Panc1 (cell line): Measurements from ENCODE around the gene GNPTG. TPM values are rescaled to one million over a fixed set of nuclear protein-coding genes. Genes with fewer than 3 reads are reported as not detected.

Experiments
- ATAC-seq: fragments of 200-7000 bp; cut with Tn5 transposase; 2 replicates; pipeline ENCODE4 v1.9.1; 2020; ENCODE audit warnings: mild to moderate bottlenecking, moderate library complexity
- BruUV-seq: library from RNA; stranded (reverse); fragments of 400-500 nt; replicated peaks from 2 replicates; lab custom pipeline; 2021; lab: Mats Ljungman, UMichigan
- CTCF ChIA-PET: fragments of 300-600 bp; sonication (Branson Sonifier 250); formaldehyde crosslinking; loops from one replicate; lab custom pipeline; 2022; ENCODE audit warnings: antibody characterized with exemption; lab: Charles Lee
- POLR2A ChIA-PET: fragments of 300-600 bp; sonication (Branson Sonifier 250); formaldehyde crosslinking; loops from one replicate; lab custom pipeline; 2022; ENCODE audit warnings: antibody characterized with exemption; lab: Charles Lee
- DNase-seq: peaks from one replicate; pipeline ENCODE4 v3.0.0-alpha.2; 2010; ENCODE audit warnings: low read depth, low spot score
- H3K27ac ChIP-seq: 2 replicates; pipeline ENCODE4 v1.5.1; 2011; ENCODE audit warnings: mild to moderate bottlenecking, low read length, inconsistent platforms
- H3K27me3 ChIP-seq: fragments of 200-500 bp; sonication (Bioruptor generic); 2 replicates; pipeline ENCODE4 v1.6.0; 2014; ENCODE audit warnings: low read length, inconsistent platforms; ENCODE audit not compliant: control insufficient read depth, insufficient read depth
- H3K36me3 ChIP-seq: fragments of 200-500 bp; sonication (Bioruptor generic); 2 replicates; pipeline ENCODE4 v1.5.1; 2014; ENCODE audit warnings: inconsistent platforms, mild to moderate bottlenecking, low read length, moderate library complexity; ENCODE audit not compliant: control insufficient read depth, insufficient read depth
- H3K4me1 ChIP-seq: 2 replicates; pipeline ENCODE4 v1.5.1; 2011; ENCODE audit warnings: inconsistent platforms, mild to moderate bottlenecking, low read length, moderate library complexity; ENCODE audit not compliant: control insufficient read depth, insufficient read depth
- H3K4me3 ChIP-seq, 2 experiments: 2 replicates each; pipeline ENCODE4 v1.5.1; 2011 to 2012; ENCODE audit warnings: low read depth in 2 of 2, low read length in 2 of 2, mild to moderate bottlenecking in 2 of 2, inconsistent platforms in 1 of 2, moderate library complexity in 1 of 2
- H3K9me3 ChIP-seq: fragments of 200-500 bp; sonication (Bioruptor generic); 2 replicates; pipeline ENCODE4 v1.5.1; 2014; ENCODE audit warnings: low read depth, mild to moderate bottlenecking, inconsistent platforms, low read length, moderate library complexity; ENCODE audit not compliant: control insufficient read depth, insufficient read depth
- CTCF ChIP-seq: fragments of 450-650 bp; IDR thresholded peaks from 2 replicates; pipeline ENCODE4 v1.5.1; 2017; ENCODE audit warnings: mild to moderate bottlenecking
- POLR2AphosphoS5 ChIP-seq: IDR thresholded peaks from 2 replicates; pipeline ENCODE4 v1.6.1; 2012; ENCODE audit warnings: mild to moderate bottlenecking, low read depth, low read length, moderate library complexity
- REST ChIP-seq, 2 experiments: IDR thresholded peaks; 2 replicates each; pipeline ENCODE4 v1.6.1; 2011 to 2012; ENCODE audit warnings: low read depth in 2 of 2, control low read depth in 1 of 2, low read length in 1 of 2, mild to moderate bottlenecking in 1 of 2, moderate library complexity in 1 of 2; ENCODE audit not compliant: insufficient read depth in 1 of 2
- SIN3A ChIP-seq: IDR thresholded peaks from 2 replicates; pipeline ENCODE4 v1.6.1; 2012; ENCODE audit warnings: low read depth, mild to moderate bottlenecking, low read length, moderate library complexity, borderline replicate concordance; ENCODE audit not compliant: insufficient read depth
- TCF7L2 ChIP-seq: IDR thresholded peaks from 2 replicates; pipeline ENCODE4 v1.6.1; 2011; ENCODE audit warnings: mild to moderate bottlenecking, low read depth, low read length, inconsistent platforms
- in situ Hi-C: cut with HindIII; loops from 2 replicates; pipeline ENCODE4 v1.10.0; 2016; ENCODE audit warnings: low sequenced_read_pairs, low pct_unique_long_range_greater_than_20kb
- intact Hi-C: fragments of 100-400 bp; cut with micrococcal nuclease; formaldehyde crosslinking; loops from one replicate; pipeline ENCODE4 v1.10.0; 2022; ENCODE audit not compliant: unreplicated experiment
- total RNA-seq: library from RNA; stranded (reverse); gene quantifications from one replicate; pipeline ENCODE4 v1.2.1, GENCODE V29; 2021; ENCODE audit not compliant: unreplicated experiment

GNPTG gene
- total RNA-seq, 1 experiment from 2014 or later: 62.5 TPM

GRCh38 chr16:1310832-1311200 lies 40.9 kb upstream of the GNPTG start:
- POLR2A ChIA-PET: no interaction called here
- Histone ChIP-seq H3K36me3 (peaks cover 14% of the 10 kb centered on the region), H3K4me1 (peaks cover 10% of the 10 kb centered on the region), H3K27me3 (no peaks in the 10 kb centered on the region), H3K9me3 (no peaks in the 10 kb centered on the region), H3K4me3 (peak overlapping the region; percentile 87 to 99), H3K27ac (peak overlapping the region; percentile 93)
- no TSS peak for BruUV-seq
- DNase-seq: no peak
- intact Hi-C loops: no loop called here
- ATAC-seq: no peak
- no peak for TF ChIP-seq CTCF
- TF ChIP-seq POLR2AphosphoS5: no peak
- no peak for TF ChIP-seq REST (IDR thresholded peaks at IDR 0.05; ENCODE audit: insufficient read depth in 1 of 2, low read depth in 2 of 2, low read length in 1 of 2)
- in situ Hi-C loops: no loop called here
- CTCF ChIA-PET: no interaction called here

GRCh38 chr16:1311212-1311737 lies 40.5 kb upstream of the GNPTG start:
- Histone ChIP-seq H3K27ac (peak overlapping the region; percentile 93), H3K4me1 (peaks cover 10% of the 10 kb centered on the region), H3K36me3 (peaks cover 15% of the 10 kb centered on the region), H3K9me3 (no peaks in the 10 kb centered on the region), H3K27me3 (no peaks in the 10 kb centered on the region), H3K4me3 (peak overlapping the region; percentile 87 to 99)
- no TSS peak for BruUV-seq
- no peak for DNase-seq
- ChIA-PET POLR2A (no interaction called here), CTCF (no interaction called here)
- in situ Hi-C loops (no loop called here), intact Hi-C loops (no loop called here)
- TF ChIP-seq TCF7L2 (no peak), CTCF (no peak), POLR2AphosphoS5 (no peak), REST (IDR thresholded peaks at IDR 0.05; ENCODE audit: insufficient read depth in 1 of 2, low read depth in 2 of 2, low read length in 1 of 2) (no peak), SIN3A (no peak)
- ATAC-seq: no peak
